SIG-M5 treated with dmso at 0.1 percent for 504 hours (cell line): ENCODE measurements around the gene PAX7.

Source experiments
- DNase-seq: peaks from one replicate; lab custom pipeline; 2025; ENCODE audit not compliant: unreplicated experiment; lab: John Stamatoyannopoulos, UW

The PAX7 gene

DNA sequence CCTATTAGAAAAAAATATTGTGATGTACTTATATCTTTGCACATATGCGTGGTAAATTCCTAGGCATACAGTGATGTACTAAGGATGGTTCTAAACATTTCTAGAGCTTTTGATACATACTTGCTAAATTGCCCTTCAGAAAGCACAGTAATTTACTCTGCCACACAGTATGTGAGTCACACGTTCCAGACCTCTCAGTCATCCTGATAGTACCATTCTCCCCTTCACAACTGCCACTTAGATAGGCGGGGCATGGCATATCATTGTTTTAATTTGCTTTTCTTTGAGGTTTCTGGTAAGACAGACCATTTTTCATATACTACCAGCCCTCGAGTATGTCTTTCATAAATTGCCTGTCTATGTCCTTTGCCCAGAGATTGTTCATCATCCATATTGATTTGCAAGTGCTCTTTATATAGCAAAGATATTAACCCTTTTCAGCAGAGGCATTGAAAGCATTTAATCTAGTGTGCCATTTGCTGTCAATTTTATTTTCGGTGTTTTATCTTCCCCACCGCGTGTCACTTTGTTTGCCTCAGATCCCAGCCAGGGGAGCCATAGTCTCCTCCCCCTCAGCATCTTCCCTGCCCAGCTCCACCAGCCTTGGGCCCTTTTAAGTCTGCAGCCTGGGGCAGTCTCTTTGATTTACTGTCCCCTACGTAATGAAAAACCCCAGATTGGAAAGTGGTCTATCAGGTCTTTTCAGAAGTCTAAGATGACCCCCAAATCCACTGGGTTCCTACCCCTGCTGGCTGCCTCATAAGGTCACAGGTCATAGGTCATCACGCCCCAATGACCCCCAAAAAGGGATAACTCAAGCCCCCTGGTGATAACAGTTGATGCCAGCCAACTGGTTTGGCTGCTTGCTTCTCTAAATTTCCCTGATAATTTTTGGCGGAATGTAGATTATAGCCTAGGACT lies 11.8 kb upstream of the PAX7 start:
- no peak for DNase-seq

DNA sequence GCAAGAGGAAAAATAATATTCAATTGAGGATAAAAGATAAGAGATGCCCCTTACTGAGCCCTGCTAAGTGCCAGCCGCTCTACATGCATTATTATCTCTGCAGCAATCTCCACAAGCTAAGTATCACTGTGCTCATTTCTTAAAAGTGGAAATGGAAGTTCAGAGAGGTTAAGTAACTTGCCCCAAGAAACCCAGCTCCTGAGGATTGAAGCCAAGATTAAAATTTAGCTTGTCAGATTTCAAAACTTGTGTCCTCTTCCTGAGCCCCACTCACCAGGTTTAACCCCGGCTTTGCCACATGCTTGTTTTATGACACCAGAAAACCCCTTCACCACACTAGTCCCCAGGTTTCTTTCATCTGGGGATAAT lies 11.2 kb upstream of the PAX7 start:
- no peak for DNase-seq

DNA sequence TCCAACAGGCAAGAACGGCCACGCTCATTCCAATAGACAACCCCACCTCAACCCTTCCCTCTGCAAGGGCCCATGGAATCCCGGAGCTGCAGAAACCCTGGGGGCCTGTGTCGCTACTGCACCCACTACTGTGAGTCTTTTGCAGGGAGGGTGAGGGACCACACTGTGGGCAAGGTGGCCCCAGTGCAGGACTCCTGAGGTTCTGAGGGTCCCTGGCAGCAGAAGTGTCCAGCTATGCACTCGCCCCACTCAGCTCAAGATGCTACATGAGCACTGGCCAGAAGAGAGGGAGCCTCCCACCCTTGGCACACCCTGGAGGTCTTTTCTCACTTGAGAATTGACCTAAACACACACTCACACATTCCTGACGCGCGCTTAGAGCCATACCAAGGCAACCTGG lies 2.1 kb upstream of the PAX7 start:
- DNase-seq: no peak

DNA sequence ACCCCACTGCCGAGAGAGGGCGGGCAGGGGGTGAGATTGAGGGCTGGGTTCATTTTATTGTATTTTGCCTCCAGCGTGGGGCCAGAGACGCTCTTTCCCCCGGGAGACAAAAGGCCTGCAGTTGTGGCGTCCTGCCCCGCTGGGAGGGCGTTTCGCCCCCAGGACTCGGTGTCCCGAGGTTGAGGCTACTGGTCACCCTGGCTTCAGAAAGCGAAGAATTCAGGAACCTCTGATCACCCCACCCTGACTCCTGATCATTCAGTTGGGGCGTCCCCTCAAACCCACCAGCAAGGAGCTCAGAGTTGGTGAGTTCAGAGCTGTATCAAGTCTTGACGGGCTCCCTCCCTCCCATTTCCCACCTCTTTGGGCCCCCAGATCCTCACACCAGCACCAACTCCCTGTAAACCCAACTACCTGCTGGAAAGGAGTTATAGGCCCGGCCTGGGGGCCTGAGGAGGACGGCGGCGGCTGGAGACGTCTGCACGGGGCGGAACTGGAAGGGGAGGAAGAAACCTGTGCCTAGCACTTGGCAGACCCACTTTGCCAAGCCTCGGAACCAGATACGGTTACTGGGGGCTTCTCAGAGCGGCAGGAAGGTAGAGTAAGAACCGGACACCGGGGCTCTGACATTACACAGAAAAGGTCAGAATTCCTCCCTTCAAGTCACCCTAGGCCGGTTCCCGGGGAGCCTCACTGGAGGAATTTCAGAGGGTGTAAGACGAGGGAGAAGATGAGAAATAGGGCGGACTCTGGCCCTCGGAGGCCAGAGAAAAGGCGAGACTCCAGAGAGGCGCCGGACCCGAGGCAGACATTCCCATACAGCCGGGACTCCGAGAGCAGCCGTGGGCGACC lies 761 bp upstream of the PAX7 start:
- DNase-seq: no peak

DNA sequence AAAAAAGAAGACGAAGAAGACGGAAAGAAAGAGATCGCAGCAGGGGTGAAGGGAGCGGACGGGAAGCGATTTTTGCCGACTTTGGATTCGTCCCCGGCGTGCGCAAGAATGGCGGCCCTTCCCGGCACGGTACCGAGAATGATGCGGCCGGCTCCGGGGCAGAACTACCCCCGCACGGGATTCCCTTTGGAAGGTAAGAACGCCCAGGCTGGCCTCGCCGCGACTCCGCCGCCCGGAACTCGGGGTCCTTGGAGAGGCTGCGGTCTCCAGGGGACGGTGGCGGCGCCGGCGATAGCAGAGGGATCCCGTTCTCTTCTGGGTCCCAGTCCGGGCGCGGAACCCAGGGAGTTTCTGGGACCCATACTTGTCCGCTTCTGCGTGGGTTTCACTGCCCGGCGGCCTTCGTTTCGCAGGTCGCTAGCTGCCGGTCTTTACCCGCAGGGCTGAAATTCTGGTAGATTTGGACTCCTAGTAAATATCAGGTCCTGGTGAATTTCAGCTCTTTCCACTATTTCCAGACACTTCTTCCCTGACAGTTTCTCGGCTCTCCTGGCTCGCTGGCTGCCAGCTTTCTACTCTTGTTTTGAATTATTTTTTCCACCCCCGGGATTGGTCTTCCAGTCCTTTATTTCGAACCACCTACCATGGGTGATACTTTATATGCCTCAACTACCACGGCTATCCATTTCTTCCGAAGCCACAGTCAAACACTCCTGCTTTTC lies 1.0 kb downstream of the PAX7 start:
- no peak for DNase-seq

DNA sequence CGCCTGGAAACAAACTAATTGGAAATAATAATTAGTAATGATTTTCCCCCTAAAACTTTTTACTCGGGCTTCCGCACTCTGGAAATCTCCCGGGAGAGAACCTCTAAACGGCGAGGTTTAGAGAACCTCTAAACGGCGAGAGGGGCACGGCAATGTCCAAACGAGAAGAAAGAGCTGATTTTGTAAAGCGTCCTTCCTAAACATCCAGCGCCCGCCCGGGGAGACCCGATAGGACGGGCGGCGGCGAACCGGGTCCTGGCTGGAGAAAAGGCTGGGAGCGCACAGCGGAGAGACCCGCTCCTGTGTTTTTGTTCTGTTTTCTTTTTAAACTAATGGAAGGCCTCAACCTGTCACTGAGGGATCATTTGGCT lies 1.6 kb downstream of the PAX7 start:
- DNase-seq: no peak

DNA sequence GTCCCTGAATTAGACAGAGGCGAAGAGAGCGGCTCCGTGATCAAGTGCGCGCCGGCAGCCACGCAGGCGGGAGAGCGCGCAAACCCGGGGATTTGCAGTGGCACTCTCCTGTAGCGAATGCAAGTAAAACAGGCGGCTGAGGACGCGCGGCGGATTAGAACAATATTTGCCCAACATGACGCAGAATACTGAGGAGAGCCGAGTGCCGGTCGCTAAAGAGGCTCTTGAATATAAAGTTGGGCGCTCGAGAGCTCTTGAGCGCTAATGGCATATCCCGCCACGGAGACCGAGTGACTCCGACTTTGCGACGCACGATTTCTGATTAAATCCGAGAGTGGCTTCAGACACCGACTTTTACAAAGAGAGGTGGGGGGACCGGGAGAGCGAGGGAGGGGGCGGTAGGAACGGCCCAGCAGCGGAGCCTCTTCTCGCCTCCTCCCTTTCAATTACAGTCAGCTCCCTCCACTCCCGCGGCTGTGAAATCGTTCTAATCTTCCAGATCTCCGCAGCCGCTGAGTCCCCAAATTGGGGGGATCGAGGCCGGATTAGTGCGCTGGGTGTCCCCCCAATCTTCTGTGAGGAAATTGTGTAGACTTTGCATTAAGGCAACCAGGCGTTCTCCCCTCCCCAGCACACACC lies 2.3 kb downstream of the PAX7 start:
- DNase-seq: no peak

DNA sequence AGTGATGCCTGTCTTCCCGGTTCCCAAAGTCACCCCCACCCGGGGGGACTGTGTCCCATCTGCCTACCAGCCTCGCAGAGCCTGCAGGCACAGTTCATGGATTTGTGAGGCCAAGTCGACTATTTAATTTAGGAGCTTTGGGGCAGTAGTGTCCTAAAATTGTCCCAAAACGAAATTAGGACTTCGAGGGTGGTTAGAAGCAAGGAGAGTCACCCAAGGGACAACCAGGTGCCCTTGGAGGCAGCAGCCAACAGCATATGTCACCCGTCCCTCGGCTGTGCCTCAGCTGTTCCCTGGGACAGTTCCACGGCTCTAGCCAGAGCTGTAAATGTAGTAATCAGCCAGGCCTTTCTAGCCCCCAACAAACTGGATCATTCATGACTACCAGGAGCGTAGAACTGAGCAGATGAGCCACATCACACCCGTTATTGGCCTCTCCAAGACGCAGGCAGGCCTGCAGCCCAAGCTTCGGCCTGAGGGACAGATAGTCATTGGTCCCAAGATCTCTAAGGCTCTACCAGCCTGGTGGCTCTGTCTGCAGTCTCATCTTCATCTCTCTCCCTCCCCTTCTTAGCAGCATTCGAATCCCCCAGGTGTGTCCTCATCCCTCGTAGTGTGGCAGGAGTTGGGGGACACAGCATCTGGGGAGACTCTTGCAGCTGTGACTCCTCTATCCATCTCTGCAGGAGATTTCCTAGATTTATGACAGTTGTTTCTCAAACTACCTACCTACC lies 2.9 kb downstream of the PAX7 start:
- DNase-seq: no peak

DNA sequence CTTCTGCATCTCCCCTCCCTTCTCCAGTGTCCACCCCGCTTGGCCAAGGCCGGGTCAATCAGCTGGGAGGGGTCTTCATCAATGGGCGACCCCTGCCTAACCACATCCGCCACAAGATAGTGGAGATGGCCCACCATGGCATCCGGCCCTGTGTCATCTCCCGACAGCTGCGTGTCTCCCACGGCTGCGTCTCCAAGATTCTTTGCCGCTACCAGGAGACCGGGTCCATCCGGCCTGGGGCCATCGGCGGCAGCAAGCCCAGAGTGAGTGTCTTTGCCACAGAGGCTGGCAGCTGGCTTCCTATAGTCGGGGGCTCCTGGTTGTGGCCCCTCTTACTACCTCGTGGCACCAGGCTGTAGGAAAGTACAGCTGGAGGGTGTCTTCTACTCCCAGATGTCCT lies 3.6 kb downstream of the PAX7 start:
- DNase-seq: no peak

DNA sequence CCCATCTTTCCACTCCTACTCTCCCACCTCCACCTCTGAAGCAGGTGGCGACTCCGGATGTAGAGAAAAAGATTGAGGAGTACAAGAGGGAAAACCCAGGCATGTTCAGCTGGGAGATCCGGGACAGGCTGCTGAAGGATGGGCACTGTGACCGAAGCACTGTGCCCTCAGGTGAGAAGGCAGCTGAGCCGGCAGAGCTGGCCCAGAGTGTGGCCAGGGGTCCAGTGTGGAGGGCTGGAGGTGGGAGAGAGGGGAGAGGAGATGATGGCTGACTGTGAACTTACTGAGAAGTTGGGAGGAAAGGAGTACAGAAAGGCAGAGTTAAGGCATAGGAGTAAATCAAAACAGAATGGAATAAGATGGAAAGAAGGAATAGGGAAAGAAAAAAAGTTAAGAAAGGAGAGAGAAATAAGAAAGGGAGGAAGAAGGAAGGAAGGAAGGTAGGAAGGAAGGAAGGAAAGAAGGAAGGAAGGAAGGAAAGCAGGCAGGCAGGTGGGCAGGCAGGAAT lies 4.5 kb downstream of the PAX7 start:
- DNase-seq: no peak

DNA sequence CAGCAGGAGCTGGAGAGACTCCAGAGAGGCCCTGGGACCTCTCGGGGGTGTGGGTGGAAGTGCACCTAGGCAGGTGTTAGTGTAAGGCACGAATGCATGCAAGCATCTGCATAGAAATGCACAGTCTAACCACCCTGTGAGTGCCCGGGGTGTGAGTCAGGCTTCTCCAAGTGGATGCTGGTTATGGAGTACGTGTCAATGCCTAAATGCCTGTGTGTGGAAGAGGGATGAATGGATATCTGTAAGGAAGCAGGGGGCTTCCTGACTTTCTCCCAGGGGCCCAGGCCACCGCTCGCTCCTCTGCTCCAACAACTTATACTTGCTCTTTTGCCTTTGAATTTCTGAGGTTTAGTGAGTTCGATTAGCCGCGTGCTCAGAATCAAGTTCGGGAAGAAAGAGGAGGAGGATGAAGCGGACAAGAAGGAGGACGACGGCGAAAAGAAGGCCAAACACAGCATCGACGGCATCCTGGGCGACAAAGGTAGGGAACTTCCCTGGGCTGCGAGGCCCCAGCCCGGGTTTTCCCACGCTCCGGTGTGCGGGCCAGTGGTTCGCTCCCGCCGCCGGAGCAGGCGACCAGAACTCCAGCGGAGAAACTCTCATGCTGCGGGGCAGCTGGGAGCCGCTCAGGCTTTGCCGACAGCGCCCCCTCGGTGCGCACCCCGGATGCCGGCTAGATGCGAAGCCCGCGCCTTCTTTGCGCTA lies 5.4 kb downstream of the PAX7 start:
- DNase-seq: no peak

DNA sequence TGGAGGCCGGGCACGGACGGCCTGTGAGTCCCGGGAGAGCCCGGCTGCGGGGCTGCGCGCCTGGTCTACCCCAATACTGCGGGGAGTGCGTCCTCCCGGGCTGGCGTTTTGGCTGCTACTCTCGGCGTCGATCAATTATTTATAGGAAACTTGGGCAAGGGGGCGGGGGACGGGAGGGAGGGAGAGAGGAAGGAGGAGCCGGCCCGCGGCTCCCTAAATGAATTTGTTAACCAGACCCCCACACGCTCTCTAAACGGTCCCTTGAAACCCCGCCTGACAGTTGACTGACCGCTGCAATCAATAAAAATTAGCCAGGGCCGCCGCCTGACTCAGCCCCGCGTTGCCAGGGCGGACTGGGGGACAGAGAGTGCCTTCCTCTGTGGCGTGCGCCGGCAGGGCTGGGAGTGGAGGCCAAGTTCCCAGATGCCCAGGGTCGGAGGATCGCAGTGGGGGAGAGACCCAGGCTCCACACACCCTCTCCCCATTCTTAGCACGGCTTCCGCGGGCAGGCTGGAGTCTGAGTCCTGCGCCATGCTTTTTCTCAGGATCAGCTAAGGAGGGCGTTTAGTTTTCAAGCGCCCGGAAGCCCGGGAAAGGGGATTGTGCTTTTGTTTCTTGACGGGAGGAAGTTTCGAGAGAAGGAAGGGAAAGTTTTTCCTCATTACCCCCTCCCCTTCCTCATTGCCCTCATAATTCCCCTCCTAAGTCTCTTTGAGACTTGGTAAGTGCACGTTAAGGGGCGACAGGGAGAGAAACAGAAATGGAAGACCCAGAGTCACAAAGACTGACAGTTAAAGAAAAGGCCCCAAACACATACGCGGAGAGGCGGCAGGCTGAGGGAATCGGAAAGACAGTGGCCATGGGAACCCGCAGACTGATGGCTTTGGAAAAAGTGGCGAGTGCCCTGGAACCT lies 6.2 kb downstream of the PAX7 start:
- DNase-seq: no peak

DNA sequence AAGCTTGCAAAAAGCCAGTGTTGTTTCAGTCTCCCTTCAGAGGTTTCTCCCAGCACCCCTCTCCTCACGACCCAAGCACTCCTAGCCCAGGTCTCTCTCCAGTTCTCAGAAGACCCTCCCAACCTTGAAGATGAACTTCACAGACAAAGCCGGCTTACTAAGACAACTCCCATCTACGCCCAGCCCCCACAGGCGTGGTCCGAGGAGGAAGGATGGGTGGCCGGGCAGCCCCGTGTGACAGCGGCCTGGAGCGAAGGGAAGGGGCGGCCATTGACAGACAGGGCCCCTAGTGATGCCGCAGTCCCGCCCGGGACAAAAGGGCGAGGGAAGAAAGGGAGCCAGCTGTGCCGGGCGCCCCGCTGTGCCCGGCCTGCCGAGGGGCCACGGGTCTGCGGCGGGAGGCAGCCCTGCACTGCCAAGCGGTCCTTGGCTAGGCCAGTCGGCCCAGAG lies 6.9 kb downstream of the PAX7 start:
- DNase-seq: no peak

DNA sequence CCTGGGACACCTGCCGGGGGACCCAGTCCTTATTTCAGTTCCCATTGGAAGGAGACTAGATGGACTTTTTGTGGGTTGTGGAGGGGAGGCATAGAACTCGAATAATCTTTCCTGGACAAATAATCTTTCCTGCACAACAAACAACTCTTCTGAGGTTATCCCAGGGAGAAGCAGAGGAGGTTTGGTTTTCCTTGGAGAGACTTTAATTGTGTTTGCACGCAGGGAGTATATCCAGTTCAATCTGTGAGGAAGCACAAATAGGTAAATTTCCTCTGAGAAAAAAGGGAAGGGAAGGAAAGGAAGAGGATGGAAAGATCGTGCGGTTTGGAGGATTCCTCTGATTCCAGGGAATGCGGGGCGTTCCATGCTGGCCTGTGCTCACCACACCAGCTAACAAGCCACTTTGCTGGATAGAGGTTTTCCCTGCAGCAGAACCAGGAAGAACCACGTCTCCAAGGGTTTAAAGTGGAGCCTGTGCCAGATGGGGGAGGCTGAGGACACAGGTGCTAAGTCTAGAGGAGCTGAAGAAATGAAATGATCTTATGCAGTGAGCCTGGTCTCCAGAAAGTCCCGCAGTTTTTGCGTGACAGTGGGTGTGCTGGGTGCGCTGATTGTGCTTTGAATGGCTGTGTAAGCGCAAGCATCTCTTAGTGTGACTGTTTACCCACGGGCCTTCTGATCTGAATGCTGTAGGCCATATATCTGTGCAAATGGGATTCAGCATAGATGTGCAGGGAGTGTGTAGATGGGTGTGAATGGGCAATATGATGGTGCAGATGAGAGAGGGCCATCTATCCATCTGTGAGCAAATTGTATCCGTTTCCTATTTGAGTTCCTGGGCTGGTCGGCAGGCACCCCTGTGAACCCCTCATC lies 7.6 kb downstream of the PAX7 start:
- no peak for DNase-seq

DNA sequence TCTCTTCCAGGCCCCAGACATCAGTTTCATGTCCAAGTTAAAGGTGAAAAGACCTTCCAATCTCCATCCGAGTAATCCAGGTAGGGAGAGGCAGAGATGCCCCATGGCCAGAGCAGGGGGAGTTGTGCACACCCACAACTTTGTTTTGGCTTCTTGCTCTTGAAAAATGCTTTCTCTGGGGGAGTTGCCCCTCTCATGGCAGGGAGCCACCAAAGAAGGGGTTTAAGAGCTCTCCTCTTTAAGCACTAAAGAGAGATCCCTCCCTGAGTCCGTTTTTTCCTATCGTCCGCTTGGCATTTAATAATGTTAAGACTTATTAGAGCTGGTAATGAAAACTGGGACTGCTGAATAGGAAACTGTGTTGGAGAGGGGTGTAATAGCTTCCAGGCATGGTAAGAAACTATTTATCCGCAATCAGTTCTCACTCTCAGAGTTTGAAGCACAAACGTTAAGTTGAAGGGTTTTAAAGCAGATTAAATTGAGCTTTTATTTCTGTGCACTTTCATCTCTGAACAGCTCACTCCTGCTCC lies 8.3 kb downstream of the PAX7 start:
- DNase-seq: no peak

DNA sequence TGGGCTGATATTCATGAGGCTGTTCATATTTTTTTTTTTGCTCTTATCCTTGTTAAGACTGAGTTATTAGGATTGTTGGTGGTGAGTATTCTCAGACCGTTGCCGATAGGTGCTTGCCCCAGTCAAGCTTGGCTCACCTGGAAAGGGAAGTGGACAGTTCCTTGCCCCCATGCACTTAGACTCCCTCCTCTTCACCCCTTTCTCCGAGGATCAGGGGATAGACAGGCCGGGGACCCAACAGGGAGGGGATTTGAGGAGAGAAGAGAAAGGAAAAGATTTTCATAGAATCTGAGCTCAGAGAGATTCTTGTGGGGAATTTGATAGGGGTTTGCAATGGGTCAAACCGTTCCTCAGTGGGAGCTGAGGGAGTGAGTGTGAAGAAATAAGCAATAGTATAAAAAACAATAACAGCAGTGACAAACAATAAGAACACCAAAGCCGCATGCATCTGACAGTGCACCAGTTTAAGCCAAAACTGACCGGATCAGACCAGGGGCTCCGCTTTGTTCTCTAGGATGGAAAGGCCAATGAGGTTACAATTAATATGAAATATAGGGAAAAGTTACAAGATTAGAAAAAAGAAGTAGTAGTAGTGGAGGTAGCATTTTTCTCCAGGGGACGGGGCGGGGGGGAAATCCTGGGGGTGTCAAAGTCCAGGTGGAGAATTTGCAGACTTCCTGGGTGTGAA lies 8.9 kb downstream of the PAX7 start:
- DNase-seq: no peak
